PC-9 (cell line): Measurements from ENCODE around the gene NXPH1. TPM values are rescaled to one million over a fixed set of nuclear protein-coding genes. Genes with fewer than 3 reads are reported as not detected.

Experiments
- BruUV-seq: library from RNA; stranded (reverse); fragments of 400-500 nt; replicated peaks from 2 replicates; lab custom pipeline; 2021; lab: Mats Ljungman, UMichigan
- CTCF ChIA-PET: fragments of 300-600 bp; sonication (Branson Sonifier 250); formaldehyde crosslinking; loops from one replicate; lab custom pipeline; 2022; ENCODE audit warnings: antibody characterized with exemption; lab: Charles Lee
- POLR2A ChIA-PET: fragments of 300-600 bp; sonication (Branson Sonifier 250); formaldehyde crosslinking; loops from one replicate; lab custom pipeline; 2022; ENCODE audit warnings: antibody characterized with exemption; ENCODE audit not compliant: unreplicated experiment; lab: Charles Lee
- DNase-seq, 2 experiments: peaks; one replicate each; pipeline versions ENCODE4 v3.0.0 to v3.0.0-alpha.2; 2015 to 2022; ENCODE audit warnings: mixed read lengths in 1 of 2
- H2AFZ ChIP-seq: fragments of 200-600 bp; sonication (generic); 2 replicates; pipeline ENCODE4 v1.8.1; 2017; ENCODE audit warnings: antibody characterized with exemption
- H3F3A ChIP-seq: fragments of 200-600 bp; sonication (generic); 2 replicates; pipeline ENCODE4 v1.8.1; 2017; ENCODE audit warnings: antibody characterized with exemption, mild to moderate bottlenecking, low read depth; ENCODE audit not compliant: insufficient read depth
- H3K27ac ChIP-seq: fragments of 200-600 bp; sonication (generic); 2 replicates; pipeline ENCODE4 v1.6.1; 2016; ENCODE audit warnings: mixed run types
- H3K27me3 ChIP-seq: fragments of 200-600 bp; sonication (generic); 2 replicates; pipeline ENCODE4 v1.6.1; 2016; ENCODE audit warnings: low read depth, mixed run types; ENCODE audit not compliant: insufficient read depth
- H3K36me3 ChIP-seq: fragments of 200-600 bp; sonication (generic); 2 replicates; pipeline ENCODE4 v1.6.1; 2016; ENCODE audit warnings: low read depth, mixed run types
- H3K4me1 ChIP-seq: fragments of 200-600 bp; sonication (generic); replicated peaks from 2 replicates; pipeline ENCODE4 v1.6.1; 2016; ENCODE audit warnings: mixed run types; ENCODE audit not compliant: insufficient read depth
- H3K4me2 ChIP-seq: fragments of 200-600 bp; sonication (generic); 2 replicates; pipeline ENCODE4 v1.6.1; 2017; ENCODE audit warnings: mixed run types
- H3K4me3 ChIP-seq: fragments of 200-600 bp; sonication (generic); 2 replicates; pipeline ENCODE4 v1.6.1; 2016; ENCODE audit warnings: mixed run types
- H3K79me2 ChIP-seq: fragments of 200-600 bp; sonication (generic); 2 replicates; pipeline ENCODE4 v1.6.1; 2017; ENCODE audit warnings: low read depth, mixed run types
- H3K9me2 ChIP-seq: fragments of 200-600 bp; sonication (generic); 2 replicates; pipeline ENCODE4 v1.8.1; 2017; ENCODE audit warnings: mild to moderate bottlenecking; ENCODE audit not compliant: insufficient read depth
- H3K9me3 ChIP-seq: fragments of 200-600 bp; sonication (generic); 2 replicates; pipeline ENCODE4 v1.8.1; 2016; ENCODE audit warnings: low read depth; ENCODE audit not compliant: insufficient read depth
- H4K20me1 ChIP-seq: fragments of 200-600 bp; sonication (generic); 2 replicates; pipeline ENCODE4 v1.8.1; 2017; ENCODE audit not compliant: insufficient read depth
- CTCF ChIP-seq: fragments of 200-600 bp; sonication (generic); conservative IDR thresholded peaks from 2 replicates; pipeline ENCODE4 v1.6.1; 2017; ENCODE audit warnings: mixed run types, antibody characterized with exemption, mild to moderate bottlenecking, moderate library complexity
- EZH2 ChIP-seq: fragments of 200-600 bp; sonication (generic); IDR thresholded peaks from 2 replicates; pipeline ENCODE4 v1.8.0; 2017; ENCODE audit warnings: antibody characterized with exemption, low read depth
- intact Hi-C: fragments of 100-400 bp; cut with micrococcal nuclease; formaldehyde crosslinking; loops from one replicate; pipeline ENCODE4 v1.10.0; 2022; ENCODE audit not compliant: unreplicated experiment
- total RNA-seq: library from RNA; stranded (reverse); gene quantifications from 2 replicates; pipeline ENCODE4 v1.2.3, GENCODE V29; 2021

The NXPH1 gene
- total RNA-seq, 1 experiment from 2014 or later = not detected

- no peak for DNase-seq
- 0 out of 2 replicates have a peak, but pooled peaks cover 3% of the 10 kb centered on the region for H3K27me3 ChIP-seq
- no peaks in the 10 kb centered on the region for H3K79me2 ChIP-seq
- H2AFZ ChIP-seq = no peak overlapping the region
- intact Hi-C loops = no loop called here
- no peak overlapping the region for H3K4me2 ChIP-seq
- H3K9me3 ChIP-seq = no peaks in the 10 kb centered on the region
- H3K4me3 ChIP-seq = no peak overlapping the region
- no peaks in the 10 kb centered on the region for H3K9me2 ChIP-seq
- H3K4me1 ChIP-seq = no peaks in the 10 kb centered on the region
- no peaks in the 10 kb centered on the region for H3K36me3 ChIP-seq
- ChIA-PET CTCF (no interaction called here), POLR2A (interaction anchor here (0.6 kb wide), 1 partner anchor 9 kb away, joined by 4 read pairs; no protein-coding TSS in a partner anchor)
- TF ChIP-seq EZH2 (no peak), CTCF (no peak)
- H3F3A ChIP-seq = no peaks in the 10 kb centered on the region
- H3K27ac ChIP-seq = no peak overlapping the region
- no TSS peak for BruUV-seq
- H4K20me1 ChIP-seq = no peaks in the 10 kb centered on the region
Observed at GRCh38 chr7:8516976-8517375, 83.6 kb downstream of the NXPH1 start.

DNA sequence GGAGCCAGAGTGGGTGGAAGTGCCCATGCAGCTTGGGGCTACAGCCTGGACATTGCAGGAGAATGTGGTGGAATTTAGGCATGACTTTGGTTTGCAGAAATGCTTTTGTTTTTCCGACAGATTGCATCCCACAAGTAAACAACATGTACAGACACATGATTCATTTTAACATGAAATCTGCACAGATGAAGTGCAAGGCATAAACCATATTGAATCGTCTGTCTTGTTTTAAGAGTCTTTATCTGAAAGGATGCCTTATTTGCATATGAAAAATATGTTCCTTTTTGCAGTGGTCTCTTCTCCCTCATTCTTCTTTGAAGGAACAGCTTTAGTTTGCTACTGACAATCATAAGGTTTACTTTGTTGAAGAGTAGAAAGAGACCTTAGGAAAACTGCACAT, 94.9 kb downstream of the NXPH1 start:
- DNase-seq = no peak
- no peak overlapping the region for H3K27ac ChIP-seq
- TF ChIP-seq EZH2 (no peak), CTCF (no peak)
- BruUV-seq = no TSS peak
- peaks cover 6% of the 10 kb centered on the region; the same call in 1 of the 2 replicates for H3K27me3 ChIP-seq
- no peaks in the 10 kb centered on the region for H3K4me1 ChIP-seq
- no peak overlapping the region for H3K4me3 ChIP-seq
- H4K20me1 ChIP-seq = no peaks in the 10 kb centered on the region; the same call in 1 of the 2 replicates
- H3K9me3 ChIP-seq = no peaks in the 10 kb centered on the region
- ChIA-PET POLR2A (no interaction called here), CTCF (no interaction called here)
- intact Hi-C loops = no loop called here
- no peaks in the 10 kb centered on the region for H3K36me3 ChIP-seq
- H3K9me2 ChIP-seq = no peaks in the 10 kb centered on the region
- H3K4me2 ChIP-seq = no peak overlapping the region
- H3F3A ChIP-seq = no peaks in the 10 kb centered on the region
- H3K79me2 ChIP-seq = no peaks in the 10 kb centered on the region
- H2AFZ ChIP-seq = no peak overlapping the region

DNA sequence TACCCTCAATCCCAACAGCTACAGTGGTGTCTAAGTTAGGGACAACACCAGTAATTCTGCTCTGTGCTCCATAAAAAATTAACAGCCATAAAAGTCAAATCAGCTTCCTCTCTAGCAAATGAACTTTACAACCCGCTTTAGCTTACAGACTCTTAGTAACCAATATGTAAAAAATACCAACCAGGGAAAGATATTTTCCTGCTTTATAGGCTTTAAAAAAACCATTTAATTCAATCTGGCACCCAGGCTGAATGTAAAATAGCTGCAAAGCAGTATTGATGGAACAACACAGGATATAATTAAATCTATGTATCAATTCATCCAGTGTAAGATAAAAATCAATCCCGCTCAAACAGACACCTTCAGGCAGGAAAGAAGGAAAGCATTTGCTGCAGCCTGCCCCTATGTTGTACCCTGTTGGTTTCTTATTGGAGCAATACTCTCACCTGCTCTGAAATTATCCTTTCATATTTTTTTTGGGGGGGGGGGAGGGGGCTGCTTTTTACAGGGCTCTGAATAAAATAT, 98.6 kb downstream of the NXPH1 start:
- Histone ChIP-seq H3K4me1 (no peaks in the 10 kb centered on the region), H3F3A (no peaks in the 10 kb centered on the region), H3K27me3 (peaks cover 6% of the 10 kb centered on the region; the same call in 1 of the 2 replicates), H3K4me3 (no peak overlapping the region), H2AFZ (no peak overlapping the region), H3K4me2 (no peak overlapping the region), H3K36me3 (no peaks in the 10 kb centered on the region), H3K9me2 (no peaks in the 10 kb centered on the region), H3K27ac (no peak overlapping the region), H3K79me2 (no peaks in the 10 kb centered on the region), H3K9me3 (no peaks in the 10 kb centered on the region), H4K20me1 (no peaks in the 10 kb centered on the region; the same call in 1 of the 2 replicates)
- DNase-seq = peak in 1 of 2 experiments; percentile 30
- TF ChIP-seq EZH2 (no peak), CTCF (no peak)
- no TSS peak for BruUV-seq
- ChIA-PET POLR2A (no interaction called here), CTCF (no interaction called here)
- intact Hi-C loops = no loop called here
